DMS79 (cell line): ENCODE measurements around the gene SPINK2.

Source experiments
- DNase-seq: peaks from one replicate; lab custom pipeline; 2025; lab: John Stamatoyannopoulos, UW

SPINK2 gene

GRCh38 chr4:56799824-56800756 is 21.4 kb downstream of the SPINK2 start:
- DNase-seq: peak; percentile 37

- no peak for DNase-seq
These were observed 22.2 kb downstream of the SPINK2 start for GRCh38 chr4:56799161-56799759.

GRCh38 chr4:56796211-56796610 is 25.3 kb downstream of the SPINK2 start:
- DNase-seq: no peak

GRCh38 chr4:56791316-56791715 is 30.2 kb downstream of the SPINK2 start:
- no peak for DNase-seq

- DNase-seq: no peak
These were observed 30.8 kb downstream of the SPINK2 start for GRCh38 chr4:56790691-56791091.

- DNase-seq: no peak
These were observed 33.4 kb downstream of the SPINK2 start for GRCh38 chr4:56788081-56788480.

- DNase-seq: no peak
These were observed 34.1 kb downstream of the SPINK2 start for GRCh38 chr4:56787380-56787779.

- DNase-seq: no peak
These were observed 34.5 kb downstream of the SPINK2 start for GRCh38 chr4:56786955-56787354.

GRCh38 chr4:56783986-56784385 is 37.5 kb downstream of the SPINK2 start:
- no peak for DNase-seq

- no peak for DNase-seq
These were observed 39.5 kb downstream of the SPINK2 start for GRCh38 chr4:56782019-56782418.

GRCh38 chr4:56773346-56773745 is 48.2 kb downstream of the SPINK2 start:
- DNase-seq: no peak

GRCh38 chr4:56772134-56772533 is 49.4 kb downstream of the SPINK2 start:
- no peak for DNase-seq

- no peak for DNase-seq
These were observed 52.7 kb downstream of the SPINK2 start for GRCh38 chr4:56768763-56769162.

- no peak for DNase-seq
These were observed 53.2 kb downstream of the SPINK2 start for GRCh38 chr4:56768316-56768715.

GRCh38 chr4:56767567-56767966 is 53.9 kb downstream of the SPINK2 start:
- no peak for DNase-seq

- no peak for DNase-seq
These were observed 56.7 kb downstream of the SPINK2 start for GRCh38 chr4:56764775-56765174.

- DNase-seq: no peak
These were observed 57.3 kb downstream of the SPINK2 start for GRCh38 chr4:56764223-56764622.

- DNase-seq: no peak
These were observed 58.8 kb downstream of the SPINK2 start for GRCh38 chr4:56762484-56763250.

- no peak for DNase-seq
These were observed 61.3 kb downstream of the SPINK2 start for GRCh38 chr4:56760183-56760582.
